HepG2 (cell line): ENCODE measurements around the gene GTF3C5. TPM values are rescaled to one million over a fixed set of nuclear protein-coding genes. Genes with fewer than 3 reads are reported as not detected.

Source experiments
- ATAC-seq: fragments of 200-7000 bp; cut with Tn5 transposase; 3 replicates; pipeline ENCODE4 v1.9.1; 2020; ENCODE audit warnings: mild to moderate bottlenecking, moderate library complexity
- BruUV-seq: library from RNA; stranded (reverse); fragments of 400-500 nt; replicated peaks from 2 replicates; lab custom pipeline; 2021; lab: Mats Ljungman, UMichigan
- CTCF ChIA-PET: fragments of 300-600 bp; formaldehyde crosslinking; extraction: SDS; loops from one replicate; lab custom pipeline; 2021; ENCODE audit warnings: low total read pairs, inconsistent platforms, low intra/inter-chr PET ratio; lab: Yijun Ruan, JAX
- POLR2A ChIA-PET: fragments of 350-600 bp; sonication (Branson Sonifier 250); formaldehyde crosslinking; loops from one replicate; lab custom pipeline; 2020; ENCODE audit warnings: antibody characterized with exemption, inconsistent platforms; lab: Yijun Ruan, JAX
- DNase-seq: peaks from one replicate; pipeline ENCODE4 v3.0.0-alpha.2; 2015; ENCODE audit warnings: low spot score
- FAIRE-seq: peaks from 3 replicates; lab custom pipeline; 2011; peaks lifted over from hg19 to GRCh38; lab: Jason Lieb, UNC
- H2AFZ ChIP-seq: one replicate; pipeline ENCODE4 v1.6.1; 2011; ENCODE audit warnings: low read length, inconsistent platforms
- H3K27ac ChIP-seq: fragments of 300-600 bp; 3 replicates; pipeline ENCODE4 v1.8.0; 2011; ENCODE audit warnings: mixed run types, mild to moderate bottlenecking, mixed read lengths, low read length, inconsistent platforms; ENCODE audit not compliant: insufficient read depth; ENCODE audit errors: extremely low read length
- H3K27me3 ChIP-seq, 2 experiments: fragments of 200-600 bp in 1 of 2; 2 replicates in 1 of 2; 3 replicates in 1 of 2; pipeline versions ENCODE4 v1.6.0 to v1.8.0; 2011; ENCODE audit warnings: low read length in 2 of 2, mild to moderate bottlenecking in 2 of 2, moderate library complexity in 2 of 2, inconsistent platforms in 1 of 2; ENCODE audit not compliant: insufficient read depth in 2 of 2, control insufficient read depth in 1 of 2
- H3K36me3 ChIP-seq, 2 experiments: fragments of 200-600 bp in 1 of 2; replicated peaks in 1 of 2; 2 replicates in 1 of 2; 3 replicates in 1 of 2; pipeline versions ENCODE4 v1.5.1 to v1.8.0; 2011; ENCODE audit warnings: low read length in 2 of 2, inconsistent platforms in 1 of 2; ENCODE audit not compliant: insufficient read depth in 2 of 2, control insufficient read depth in 1 of 2
- H3K4me1 ChIP-seq: 2 replicates; pipeline ENCODE4 v1.5.1; 2012; ENCODE audit warnings: low read length, inconsistent platforms; ENCODE audit not compliant: insufficient read depth
- H3K4me2 ChIP-seq: 2 replicates; pipeline ENCODE4 v1.6.0; 2011; ENCODE audit warnings: low read depth, low read length, inconsistent platforms
- H3K4me3 ChIP-seq, 3 experiments: fragments of 200-600 bp in 1 of 3; sonication (generic), shearing (Covaris generic) in 1 of 3; replicated peaks in 1 of 3; 2 replicates each; pipeline ENCODE4 v1.5.1; 2011 to 2016; ENCODE audit warnings: low read length in 3 of 3, inconsistent platforms in 2 of 3, low read depth in 2 of 3, mild to moderate bottlenecking in 2 of 3, control low read depth in 1 of 3, mixed read lengths in 1 of 3; ENCODE audit not compliant: insufficient read depth in 1 of 3
- H3K79me2 ChIP-seq: one replicate; pipeline ENCODE4 v1.6.1; 2011; ENCODE audit warnings: low read length, inconsistent platforms; ENCODE audit not compliant: insufficient read depth
- H3K9ac ChIP-seq: 2 replicates; pipeline ENCODE4 v1.6.0; 2011; ENCODE audit warnings: mild to moderate bottlenecking, low read depth, low read length, inconsistent platforms; ENCODE audit not compliant: insufficient read depth
- H3K9me3 ChIP-seq: 2 replicates; pipeline ENCODE4 v1.5.1; 2012; ENCODE audit warnings: mild to moderate bottlenecking, low read length
- H4K20me1 ChIP-seq: 2 replicates; pipeline ENCODE4 v1.6.0; 2011; ENCODE audit warnings: inconsistent platforms, mild to moderate bottlenecking, low read length, moderate library complexity; ENCODE audit not compliant: insufficient read depth
- AGO2 ChIP-seq: fragments of 200-400 bp; formaldehyde crosslinking; optimal IDR thresholded peaks from 2 replicates; pipeline ENCODE3; 2017; ENCODE audit warnings: mild to moderate bottlenecking, low read depth, low read length, moderate library complexity
- ASH2L ChIP-seq: fragments of 300-600, 200-600 bp; sonication (generic); IDR thresholded peaks from 2 replicates; pipeline ENCODE4 v1.7.0; 2017; ENCODE audit warnings: low read depth, mild to moderate bottlenecking, moderate library complexity, mixed read lengths, low read length; ENCODE audit not compliant: insufficient read length
- CENPX ChIP-seq: sonication (generic); formaldehyde crosslinking; IDR thresholded peaks from 2 replicates; pipeline ENCODE4 v1.9.0; 2021; ENCODE audit warnings: mild to moderate bottlenecking, missing genetic modification reagents, moderate library complexity
- CREM ChIP-seq, 2 experiments: sonication (generic) in 1 of 2; formaldehyde crosslinking in 1 of 2; IDR thresholded peaks; 2 replicates each; pipeline versions ENCODE4 v1.4.0 to v1.6.1; 2016 to 2020; ENCODE audit warnings: antibody characterized with exemption in 1 of 2, mild to moderate bottlenecking in 1 of 2, missing genetic modification reagents in 1 of 2
- KLF13 ChIP-seq: sonication (generic); formaldehyde crosslinking; IDR thresholded peaks from 2 replicates; pipeline ENCODE4 v1.4.0; 2020; ENCODE audit warnings: mild to moderate bottlenecking, missing genetic modification reagents
- NFYB ChIP-seq: sonication (generic); formaldehyde crosslinking; IDR thresholded peaks from 2 replicates; pipeline ENCODE4 v1.4.0; 2020; ENCODE audit warnings: missing genetic modification reagents
- REPIN1 ChIP-seq: sonication (generic); formaldehyde crosslinking; IDR thresholded peaks from 2 replicates; pipeline ENCODE4 v1.8.0; 2022; ENCODE audit warnings: missing genetic modification reagents, low read depth, mild to moderate bottlenecking, borderline replicate concordance
- SMAD1 ChIP-seq: sonication (generic); formaldehyde crosslinking; IDR thresholded peaks from 2 replicates; pipeline ENCODE4 v1.4.0; 2020; ENCODE audit warnings: missing genetic modification reagents, low read depth, mild to moderate bottlenecking, borderline replicate concordance
- SP2 ChIP-seq: sonication (generic); formaldehyde crosslinking; IDR thresholded peaks from 2 replicates; pipeline ENCODE4 v1.5.1; 2020; ENCODE audit warnings: mild to moderate bottlenecking, missing genetic modification reagents
- ZNF672 ChIP-seq: sonication (generic); formaldehyde crosslinking; IDR thresholded peaks from 2 replicates; pipeline ENCODE4 v1.8.1; 2022; ENCODE audit warnings: missing genetic modification reagents
- WGBS: methylation state at CpG from one replicate; pipeline ENCODE4 v1.1.6; 2017; ENCODE audit warnings: low lambda C conversion rate; 5-methylcytosine and 5-hydroxymethylcytosine counted together
- in situ Hi-C: cut with HindIII; loops from 2 replicates; pipeline ENCODE4 v1.10.0; 2017; ENCODE audit warnings: low pct_unique_long_range_greater_than_20kb; ENCODE audit not compliant: extremely low pct_ligation_motif_present
- intact Hi-C: fragments of 100-400 bp; cut with micrococcal nuclease; formaldehyde crosslinking; loops from one replicate; pipeline ENCODE4 v1.10.0; 2022; ENCODE audit not compliant: unreplicated experiment
- polyA plus RNA-seq, 8 experiments: library from polyadenylated mRNA; depleted of rRNA in 3 of 8; stranded (reverse) in 7 of 8; unstranded in 1 of 8; fragments of >200 nt; fragmentation: Illumina TruSeq in 4 of 8; extraction: Trizol in 4 of 8; gene quantifications; 2 replicates each; pipeline versions ENCODE4 v1.2.1 to v1.2.3, GENCODE V29; 2011 to 2016; ENCODE audit warnings: low read depth in 4 of 8, missing spikeins in 1 of 8, mixed read lengths in 1 of 8; ENCODE audit not compliant: insufficient read depth in 1 of 8
- total RNA-seq, 5 experiments: library from RNA; depleted of rRNA; stranded (reverse); fragments of >200 nt; fragmentation: Illumina TruSeq; extraction: Trizol; gene quantifications; 2 replicates each; pipeline ENCODE4 v1.2.3, GENCODE V29; 2016; ENCODE audit warnings: low read depth in 1 of 5
- TF ChIP-seq, protein P1 (sequence below): sonication (generic); formaldehyde crosslinking; IDR thresholded peaks from 2 replicates; pipeline ENCODE4 v1.5.0; 2020; ENCODE audit warnings: missing genetic modification reagents
- TF ChIP-seq, protein P2 (sequence below): sonication (generic); formaldehyde crosslinking; IDR thresholded peaks from 2 replicates; pipeline ENCODE4 v1.4.0; 2020; ENCODE audit warnings: low read depth, mild to moderate bottlenecking, missing genetic modification reagents
- TF ChIP-seq, protein P3 (sequence below): sonication (generic); formaldehyde crosslinking; IDR thresholded peaks from 2 replicates; pipeline ENCODE4 v1.5.0; 2020; ENCODE audit warnings: mild to moderate bottlenecking, missing genetic modification reagents

GTF3C5 gene
- total and polyA plus RNA-seq, 2 of the 13 experiments (the other 11 are each of a cell fraction or from before 2014, with no cell fraction given), result 66.9 to 92.6 TPM

DNA sequence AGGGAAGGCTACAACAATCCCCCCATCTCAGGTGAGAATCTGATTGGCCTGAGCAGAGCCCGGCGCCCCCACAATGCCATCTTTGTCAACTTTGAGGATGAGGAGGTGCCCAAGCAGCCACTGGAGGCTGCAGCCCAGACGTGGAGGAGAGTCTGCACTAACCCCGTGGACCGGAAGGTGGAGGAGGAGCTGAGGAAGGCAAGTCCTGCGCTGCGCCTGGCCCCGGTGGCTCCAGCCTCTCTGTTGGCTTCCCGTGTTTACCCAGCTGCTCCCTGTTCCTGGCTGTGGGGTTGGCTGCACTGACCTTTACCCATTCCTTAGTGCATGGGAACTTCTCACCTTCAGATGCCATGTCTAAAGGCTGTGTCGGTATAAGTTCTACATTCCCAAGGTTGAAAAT is 20.0 kb downstream of the GTF3C5 start:
- Histone ChIP-seq H4K20me1 (no peaks in the 10 kb centered on the region), H2AFZ (no peak overlapping the region), H3K36me3 (peaks cover 38 to 79% of the 10 kb centered on the region in 2 experiments; a peak in 4 of 5 replicates), H3K9ac (no peak overlapping the region), H3K9me3 (no peaks in the 10 kb centered on the region), H3K27ac (no peak overlapping the region), H3K4me1 (no peaks in the 10 kb centered on the region), H3K4me3 (no peak overlapping the region), H3K4me2 (no peak overlapping the region), H3K79me2 (no peaks in the 10 kb centered on the region), H3K27me3 (no peaks in the 10 kb centered on the region)
- FAIRE-seq (no peak), ATAC-seq (no peak), DNase-seq (no peak)
- POLR2A ChIA-PET, result no interaction called here
- BruUV-seq, result no TSS peak
- CTCF ChIA-PET, result no interaction called here
- intact Hi-C loops, result no loop called here
- WGBS, result 94% methylated on average over 7 of the region's 10 CpGs
- TF ChIP-seq SMAD1, result no peak
- TF ChIP-seq ASH2L, result no peak
- TF ChIP-seq KLF13 (CRISPR knock-in tag), result no peak
- no peak for TF ChIP-seq ZNF672 (CRISPR knock-in tag)
- TF ChIP-seq SP2, result no peak
- no peak for TF ChIP-seq REPIN1 (CRISPR knock-in tag)
- no peak for TF ChIP-seq NFYB (CRISPR knock-in tag)
- TF ChIP-seq, protein P1, sequence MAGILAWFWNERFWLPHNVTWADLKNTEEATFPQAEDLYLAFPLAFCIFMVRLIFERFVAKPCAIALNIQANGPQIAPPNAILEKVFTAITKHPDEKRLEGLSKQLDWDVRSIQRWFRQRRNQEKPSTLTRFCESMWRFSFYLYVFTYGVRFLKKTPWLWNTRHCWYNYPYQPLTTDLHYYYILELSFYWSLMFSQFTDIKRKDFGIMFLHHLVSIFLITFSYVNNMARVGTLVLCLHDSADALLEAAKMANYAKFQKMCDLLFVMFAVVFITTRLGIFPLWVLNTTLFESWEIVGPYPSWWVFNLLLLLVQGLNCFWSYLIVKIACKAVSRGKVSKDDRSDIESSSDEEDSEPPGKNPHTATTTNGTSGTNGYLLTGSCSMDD, result no peak
- in situ Hi-C loops, result no loop called here

DNA sequence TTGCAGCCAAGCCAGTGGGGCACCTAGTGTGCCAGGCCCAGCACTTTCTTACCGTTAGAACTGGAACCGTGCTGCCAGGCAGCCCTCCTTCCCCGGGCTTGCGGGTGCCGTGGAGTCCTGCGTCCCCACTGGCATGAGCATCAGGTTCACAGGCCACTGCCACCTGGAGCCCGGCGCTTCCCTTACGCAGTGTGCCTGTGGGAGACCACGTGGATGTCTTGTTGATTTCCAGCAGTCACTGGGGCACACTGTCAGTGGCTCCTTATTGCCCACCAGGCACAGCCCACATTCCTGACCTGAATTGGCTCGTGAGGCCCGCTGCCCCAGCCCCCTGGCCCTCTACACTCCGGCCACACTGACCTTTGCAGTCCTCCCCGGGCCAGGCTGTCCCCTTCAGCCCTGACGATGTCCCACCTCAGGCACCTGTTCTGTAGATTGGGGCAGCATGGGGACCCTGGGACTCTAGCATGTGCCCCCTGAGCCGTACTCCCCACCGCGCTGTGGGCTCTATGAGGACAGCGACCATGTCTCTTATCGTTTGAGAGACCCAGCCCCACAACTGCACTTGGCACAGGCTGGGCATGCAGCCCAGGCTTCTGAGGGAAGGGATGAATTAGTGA is 20.6 kb downstream of the GTF3C5 start:
- no peaks in the 10 kb centered on the region for H3K27me3 ChIP-seq
- no peak for ATAC-seq
- no peak overlapping the region for H3K4me3 ChIP-seq
- H3K79me2 ChIP-seq, result no peaks in the 10 kb centered on the region
- H3K4me1 ChIP-seq, result no peaks in the 10 kb centered on the region
- no TSS peak for BruUV-seq
- TF ChIP-seq CENPX (CRISPR knock-in tag) (no peak), AGO2 (peak; percentile 39), CREM (IDR thresholded peaks at IDR 0.05) (no peak), CREM (CRISPR knock-in tag; IDR thresholded peaks at IDR 0.05) (no peak)
- TF ChIP-seq, protein P2, sequence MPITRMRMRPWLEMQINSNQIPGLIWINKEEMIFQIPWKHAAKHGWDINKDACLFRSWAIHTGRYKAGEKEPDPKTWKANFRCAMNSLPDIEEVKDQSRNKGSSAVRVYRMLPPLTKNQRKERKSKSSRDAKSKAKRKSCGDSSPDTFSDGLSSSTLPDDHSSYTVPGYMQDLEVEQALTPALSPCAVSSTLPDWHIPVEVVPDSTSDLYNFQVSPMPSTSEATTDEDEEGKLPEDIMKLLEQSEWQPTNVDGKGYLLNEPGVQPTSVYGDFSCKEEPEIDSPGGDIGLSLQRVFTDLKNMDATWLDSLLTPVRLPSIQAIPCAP (CRISPR knock-in tag), result no peak
- TF ChIP-seq, protein P3, sequence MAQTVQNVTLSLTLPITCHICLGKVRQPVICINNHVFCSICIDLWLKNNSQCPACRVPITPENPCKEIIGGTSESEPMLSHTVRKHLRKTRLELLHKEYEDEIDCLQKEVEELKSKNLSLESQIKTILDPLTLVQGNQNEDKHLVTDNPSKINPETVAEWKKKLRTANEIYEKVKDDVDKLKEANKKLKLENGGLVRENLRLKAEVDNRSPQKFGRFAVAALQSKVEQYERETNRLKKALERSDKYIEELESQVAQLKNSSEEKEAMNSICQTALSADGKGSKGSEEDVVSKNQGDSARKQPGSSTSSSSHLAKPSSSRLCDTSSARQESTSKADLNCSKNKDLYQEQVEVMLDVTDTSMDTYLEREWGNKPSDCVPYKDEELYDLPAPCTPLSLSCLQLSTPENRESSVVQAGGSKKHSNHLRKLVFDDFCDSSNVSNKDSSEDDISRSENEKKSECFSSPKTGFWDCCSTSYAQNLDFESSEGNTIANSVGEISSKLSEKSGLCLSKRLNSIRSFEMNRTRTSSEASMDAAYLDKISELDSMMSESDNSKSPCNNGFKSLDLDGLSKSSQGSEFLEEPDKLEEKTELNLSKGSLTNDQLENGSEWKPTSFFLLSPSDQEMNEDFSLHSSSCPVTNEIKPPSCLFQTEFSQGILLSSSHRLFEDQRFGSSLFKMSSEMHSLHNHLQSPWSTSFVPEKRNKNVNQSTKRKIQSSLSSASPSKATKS, result no peak
- TF ChIP-seq, all 625 proteins: peak for 1
- no peak for FAIRE-seq
- H3K27ac ChIP-seq, result no peak overlapping the region
- WGBS, result 94% methylated on average over 12 of the region's 20 CpGs
- CTCF ChIA-PET, result no interaction called here
- H3K9ac ChIP-seq, result no peak overlapping the region
- H3K9me3 ChIP-seq, result no peaks in the 10 kb centered on the region
- H3K4me2 ChIP-seq, result no peak overlapping the region
- in situ Hi-C loops, result no loop called here
- intact Hi-C loops, result no loop called here
- H2AFZ ChIP-seq, result no peak overlapping the region
- H4K20me1 ChIP-seq, result no peaks in the 10 kb centered on the region
- H3K36me3 ChIP-seq, result peaks cover 36 to 84% of the 10 kb centered on the region in 2 experiments; a peak in 4 of 5 replicates
- POLR2A ChIA-PET, result no interaction called here
- DNase-seq, result no peak
